HepG2 (cell line): ENCODE results near the gene ZNF132. TPM values are rescaled to one million over a fixed set of nuclear protein-coding genes. Genes with fewer than 3 reads are reported as not detected.
A peak's percentile ranks its signal among the peaks of the same experiment; 100 is the strongest.

Source experiments
- GTF3A ChIP-seq: sonication (generic); formaldehyde crosslinking; conservative IDR thresholded peaks from 2 replicates; pipeline ENCODE4 v1.4.0; 2020; ENCODE audit warnings: mild to moderate bottlenecking, missing genetic modification reagents
- HIC2 ChIP-seq: sonication (generic); formaldehyde crosslinking; IDR thresholded peaks from 2 replicates; pipeline ENCODE4 v1.9.0; 2022; ENCODE audit warnings: low read depth, missing genetic modification reagents
- IKZF1 ChIP-seq: fragments of 450-650 bp; IDR thresholded peaks from 2 replicates; pipeline ENCODE4 v1.7.1; 2016
- KAT2B ChIP-seq: fragments of 150-350 bp; IDR thresholded peaks from 2 replicates; pipeline ENCODE4 v1.6.1; 2014; ENCODE audit warnings: low read depth, low read length, borderline replicate concordance
- MLLT10 ChIP-seq: sonication (generic); formaldehyde crosslinking; IDR thresholded peaks from 2 replicates; pipeline ENCODE4 v1.4.0; 2020; ENCODE audit warnings: missing genetic modification reagents
- MTA3 ChIP-seq: sonication (generic); formaldehyde crosslinking; IDR thresholded peaks from 2 replicates; pipeline ENCODE4 v1.4.0; 2020; ENCODE audit warnings: missing genetic modification reagents
- NCOR1 ChIP-seq: fragments of 200-600 bp; sonication (generic); IDR thresholded peaks from 2 replicates; pipeline ENCODE4 v1.7.0; 2017; ENCODE audit warnings: antibody characterized with exemption, low read length, borderline replicate concordance
- NR2C2 ChIP-seq: sonication (generic); formaldehyde crosslinking; IDR thresholded peaks from 2 replicates; pipeline ENCODE4 v1.4.0; 2020; ENCODE audit warnings: missing genetic modification reagents, mild to moderate bottlenecking, moderate library complexity, borderline replicate concordance
- PHF21A ChIP-seq: sonication (generic); formaldehyde crosslinking; IDR thresholded peaks from 2 replicates; pipeline ENCODE4 v1.5.0; 2020; ENCODE audit warnings: mild to moderate bottlenecking, missing genetic modification reagents
- SNRNP70 ChIP-seq: fragments of 200-400 bp; formaldehyde crosslinking; IDR thresholded peaks from 2 replicates; pipeline ENCODE4 v1.6.1; 2017; ENCODE audit warnings: mild to moderate bottlenecking, low read depth, low read length, moderate library complexity
- TARDBP ChIP-seq: sonication (generic); formaldehyde crosslinking; IDR thresholded peaks from 2 replicates; pipeline ENCODE4 v1.8.0; 2022; ENCODE audit warnings: mild to moderate bottlenecking, missing genetic modification reagents
- XBP1 ChIP-seq: sonication (generic); formaldehyde crosslinking; IDR thresholded peaks from 2 replicates; pipeline ENCODE4 v1.5.0; 2020; ENCODE audit warnings: missing genetic modification reagents
- ZBTB20 ChIP-seq: sonication (generic); formaldehyde crosslinking; IDR thresholded peaks from 2 replicates; pipeline ENCODE4 v1.8.1; 2023; ENCODE audit warnings: missing genetic modification reagents, low read depth, mild to moderate bottlenecking, borderline replicate concordance
- ZC3H13 ChIP-seq: sonication (generic); formaldehyde crosslinking; IDR thresholded peaks from 2 replicates; pipeline ENCODE4 v1.8.1; 2023; ENCODE audit warnings: mild to moderate bottlenecking, missing genetic modification reagents, moderate library complexity
- ZNF296 ChIP-seq: sonication (generic); formaldehyde crosslinking; conservative IDR thresholded peaks from 2 replicates; pipeline ENCODE4 v1.5.0; 2020; ENCODE audit warnings: mild to moderate bottlenecking, missing genetic modification reagents
- ZNF740 ChIP-seq: sonication (generic); formaldehyde crosslinking; IDR thresholded peaks from 2 replicates; pipeline ENCODE4 v1.4.0; 2020; ENCODE audit warnings: missing genetic modification reagents
- ZNF749 ChIP-seq: sonication (generic); formaldehyde crosslinking; IDR thresholded peaks from 2 replicates; pipeline ENCODE4 v1.8.0; 2022; ENCODE audit warnings: mild to moderate bottlenecking, missing genetic modification reagents, moderate library complexity, borderline replicate concordance
- ZNF761 ChIP-seq: sonication (generic); formaldehyde crosslinking; conservative IDR thresholded peaks from 2 replicates; pipeline ENCODE4 v1.4.0; 2020; ENCODE audit warnings: mild to moderate bottlenecking, missing genetic modification reagents
- ZNF792 ChIP-seq: IDR thresholded peaks from 2 replicates; pipeline ENCODE4 v1.6.1; 2016
- ZNF850 ChIP-seq: sonication (generic); formaldehyde crosslinking; conservative IDR thresholded peaks from 2 replicates; pipeline ENCODE4 v1.9.0; 2021; ENCODE audit warnings: mild to moderate bottlenecking, missing genetic modification reagents
- ZSCAN22 ChIP-seq: sonication (generic); formaldehyde crosslinking; IDR thresholded peaks from 2 replicates; pipeline ENCODE4 v1.4.0; 2020; ENCODE audit warnings: mild to moderate bottlenecking, missing genetic modification reagents
- polyA plus RNA-seq, 8 experiments: library from polyadenylated mRNA; depleted of rRNA in 3 of 8; stranded (reverse) in 7 of 8; unstranded in 1 of 8; fragments of >200 nt; fragmentation: Illumina TruSeq in 4 of 8; extraction: Trizol in 4 of 8; gene quantifications; 2 replicates each; pipeline versions ENCODE4 v1.2.1 to v1.2.3, GENCODE V29; 2011 to 2016; ENCODE audit warnings: low read depth in 4 of 8, missing spikeins in 1 of 8, mixed read lengths in 1 of 8; ENCODE audit not compliant: insufficient read depth in 1 of 8
- total RNA-seq, 5 experiments: library from RNA; depleted of rRNA; stranded (reverse); fragments of >200 nt; fragmentation: Illumina TruSeq; extraction: Trizol; gene quantifications; 2 replicates each; pipeline ENCODE4 v1.2.3, GENCODE V29; 2016; ENCODE audit warnings: low read depth in 1 of 5
- TF ChIP-seq, protein P1 (sequence below): sonication (generic); formaldehyde crosslinking; conservative IDR thresholded peaks from 2 replicates; pipeline ENCODE4 v1.4.0; 2020; ENCODE audit warnings: missing genetic modification reagents
- TF ChIP-seq, protein P2 (sequence below): sonication (generic); formaldehyde crosslinking; IDR thresholded peaks from 2 replicates; pipeline ENCODE4 v1.8.1; 2023; ENCODE audit warnings: mild to moderate bottlenecking, moderate library complexity, missing genetic modification reagents
- TF ChIP-seq, protein P3 (sequence below): sonication (generic); formaldehyde crosslinking; IDR thresholded peaks from 2 replicates; pipeline ENCODE4 v1.5.1; 2020; ENCODE audit warnings: missing genetic modification reagents, mild to moderate bottlenecking, borderline replicate concordance

ZNF132 gene
- total and polyA plus RNA-seq, 2 of the 13 experiments (the other 11 are each of a cell fraction or from before 2014, with no cell fraction given): not detected

GRCh38 chr19:58451358-58452101, 11.6 kb upstream of the ZNF132 start, which contains the start of gene ZNF324B (continued):
- TF ChIP-seq ZNF749 (CRISPR knock-in tag) (no peak), ZBTB20 (no peak), SNRNP70 (no peak), ZSCAN22 (no peak), ZNF792 (CRISPR knock-in tag) (no peak), HIC2 (CRISPR knock-in tag) (peak; percentile 37; the same call in 1 of the 2 replicates), ZNF740 (CRISPR knock-in tag) (no peak), MLLT10 (CRISPR knock-in tag) (no peak), GTF3A (no peak), XBP1 (CRISPR knock-in tag) (no peak), ZNF296 (no peak), NCOR1 (no peak), NR2C2 (CRISPR knock-in tag) (peak; percentile 58; the same call in 1 of the 2 replicates), KAT2B (no peak), TARDBP (CRISPR knock-in tag) (no peak), IKZF1 (no peak), ZNF850 (CRISPR knock-in tag) (no peak), ZC3H13 (0 out of 2 replicates have a peak, but pooled peaks have one; percentile 61), MTA3 (CRISPR knock-in tag) (no peak), PHF21A (CRISPR knock-in tag) (no peak), ZNF761 (CRISPR knock-in tag) (peak; percentile 62; the same call in 1 of the 2 replicates)
- TF ChIP-seq, protein P1, sequence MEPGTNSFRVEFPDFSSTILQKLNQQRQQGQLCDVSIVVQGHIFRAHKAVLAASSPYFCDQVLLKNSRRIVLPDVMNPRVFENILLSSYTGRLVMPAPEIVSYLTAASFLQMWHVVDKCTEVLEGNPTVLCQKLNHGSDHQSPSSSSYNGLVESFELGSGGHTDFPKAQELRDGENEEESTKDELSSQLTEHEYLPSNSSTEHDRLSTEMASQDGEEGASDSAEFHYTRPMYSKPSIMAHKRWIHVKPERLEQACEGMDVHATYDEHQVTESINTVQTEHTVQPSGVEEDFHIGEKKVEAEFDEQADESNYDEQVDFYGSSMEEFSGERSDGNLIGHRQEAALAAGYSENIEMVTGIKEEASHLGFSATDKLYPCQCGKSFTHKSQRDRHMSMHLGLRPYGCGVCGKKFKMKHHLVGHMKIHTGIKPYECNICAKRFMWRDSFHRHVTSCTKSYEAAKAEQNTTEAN (CRISPR knock-in tag): no peak
- TF ChIP-seq, protein P2, sequence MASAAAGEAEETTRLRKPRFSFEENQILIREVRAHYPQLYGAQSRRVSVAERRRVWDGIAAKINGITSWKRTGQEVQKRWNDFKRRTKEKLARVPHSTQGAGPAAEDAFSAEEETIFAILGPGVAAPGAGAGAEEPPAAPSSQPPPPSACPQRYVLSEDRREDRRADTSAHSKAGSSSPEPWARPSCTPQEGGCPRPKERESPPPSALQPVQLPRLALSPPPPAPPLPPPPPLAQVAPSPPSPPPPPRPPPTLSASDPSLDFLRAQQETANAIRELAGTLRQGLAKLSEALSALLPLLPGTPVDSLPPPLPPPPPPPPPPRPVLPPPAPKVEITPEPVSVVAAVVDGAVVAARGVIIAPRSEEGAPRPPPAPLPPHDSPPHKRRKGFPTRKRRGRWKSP (CRISPR knock-in tag): peak; percentile 83; the same call in 1 of the 2 replicates
- TF ChIP-seq, protein P3, sequence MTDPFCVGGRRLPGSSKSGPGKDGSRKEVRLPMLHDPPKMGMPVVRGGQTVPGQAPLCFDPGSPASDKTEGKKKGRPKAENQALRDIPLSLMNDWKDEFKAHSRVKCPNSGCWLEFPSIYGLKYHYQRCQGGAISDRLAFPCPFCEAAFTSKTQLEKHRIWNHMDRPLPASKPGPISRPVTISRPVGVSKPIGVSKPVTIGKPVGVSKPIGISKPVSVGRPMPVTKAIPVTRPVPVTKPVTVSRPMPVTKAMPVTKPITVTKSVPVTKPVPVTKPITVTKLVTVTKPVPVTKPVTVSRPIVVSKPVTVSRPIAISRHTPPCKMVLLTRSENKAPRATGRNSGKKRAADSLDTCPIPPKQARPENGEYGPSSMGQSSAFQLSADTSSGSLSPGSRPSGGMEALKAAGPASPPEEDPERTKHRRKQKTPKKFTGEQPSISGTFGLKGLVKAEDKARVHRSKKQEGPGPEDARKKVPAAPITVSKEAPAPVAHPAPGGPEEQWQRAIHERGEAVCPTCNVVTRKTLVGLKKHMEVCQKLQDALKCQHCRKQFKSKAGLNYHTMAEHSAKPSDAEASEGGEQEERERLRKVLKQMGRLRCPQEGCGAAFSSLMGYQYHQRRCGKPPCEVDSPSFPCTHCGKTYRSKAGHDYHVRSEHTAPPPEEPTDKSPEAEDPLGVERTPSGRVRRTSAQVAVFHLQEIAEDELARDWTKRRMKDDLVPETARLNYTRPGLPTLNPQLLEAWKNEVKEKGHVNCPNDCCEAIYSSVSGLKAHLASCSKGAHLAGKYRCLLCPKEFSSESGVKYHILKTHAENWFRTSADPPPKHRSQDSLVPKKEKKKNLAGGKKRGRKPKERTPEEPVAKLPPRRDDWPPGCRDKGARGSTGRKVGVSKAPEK (CRISPR knock-in tag): no peak
